Gastroesophageal sphincter (tissue), 3 donors: ENCODE measurements around the gene ZNF385B.

Experiments
- EP300 ChIP-seq: sonication (generic); formaldehyde crosslinking; IDR thresholded peaks from one replicate; pipeline ENCODE4 v1.6.1; 2017; ENCODE audit warnings: antibody characterized with exemption, mild to moderate bottlenecking
- POLR2A ChIP-seq, 2 donors: fragments of 450-650 bp; IDR thresholded peaks; one replicate each; pipeline ENCODE4 v1.6.1; 2017; ENCODE audit warnings: antibody characterized with exemption in 2 of 2, mild to moderate bottlenecking in 2 of 2, moderate library complexity in 1 of 2
- POLR2AphosphoS5 ChIP-seq: sonication (generic); formaldehyde crosslinking; IDR thresholded peaks from one replicate; pipeline ENCODE4 v1.6.1; 2017; ENCODE audit warnings: antibody characterized with exemption
- TF ChIP-seq, protein P1 (sequence below), 4 experiments: fragments of 200-600 bp in 2 of 4; fragments of 450-650 bp in 2 of 4; sonication (generic) in 1 of 4; IDR thresholded peaks; one replicate each; pipeline ENCODE4 v1.5.1; 2017 to 2019; ENCODE audit warnings: antibody characterized with exemption in 4 of 4, mild to moderate bottlenecking in 2 of 4, moderate library complexity in 2 of 4

DNA sequence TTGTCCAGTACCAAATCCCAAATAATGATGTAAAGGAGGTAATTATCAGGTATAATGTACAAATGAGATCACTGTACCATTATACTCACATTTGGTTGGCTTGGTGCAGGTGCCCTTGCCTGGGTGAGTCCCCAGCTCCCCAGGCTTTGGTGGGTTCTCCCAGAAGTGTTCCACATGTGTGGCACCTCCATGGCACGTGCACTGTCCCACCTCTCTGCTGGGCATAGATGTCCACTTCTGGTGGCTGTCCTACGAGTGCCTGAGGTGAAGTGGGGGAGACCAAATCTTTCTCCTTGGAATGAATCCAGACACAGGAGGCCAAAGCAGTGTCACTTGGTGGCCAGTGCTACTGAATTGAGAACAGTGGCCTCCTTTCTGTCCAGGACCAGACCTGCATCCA, 434.3 kb downstream of the ZNF385B start:
- TF ChIP-seq POLR2AphosphoS5 (no peak), EP300 (no peak), POLR2A (IDR thresholded peaks at IDR 0.05) (no peak)
- TF ChIP-seq, protein P1, sequence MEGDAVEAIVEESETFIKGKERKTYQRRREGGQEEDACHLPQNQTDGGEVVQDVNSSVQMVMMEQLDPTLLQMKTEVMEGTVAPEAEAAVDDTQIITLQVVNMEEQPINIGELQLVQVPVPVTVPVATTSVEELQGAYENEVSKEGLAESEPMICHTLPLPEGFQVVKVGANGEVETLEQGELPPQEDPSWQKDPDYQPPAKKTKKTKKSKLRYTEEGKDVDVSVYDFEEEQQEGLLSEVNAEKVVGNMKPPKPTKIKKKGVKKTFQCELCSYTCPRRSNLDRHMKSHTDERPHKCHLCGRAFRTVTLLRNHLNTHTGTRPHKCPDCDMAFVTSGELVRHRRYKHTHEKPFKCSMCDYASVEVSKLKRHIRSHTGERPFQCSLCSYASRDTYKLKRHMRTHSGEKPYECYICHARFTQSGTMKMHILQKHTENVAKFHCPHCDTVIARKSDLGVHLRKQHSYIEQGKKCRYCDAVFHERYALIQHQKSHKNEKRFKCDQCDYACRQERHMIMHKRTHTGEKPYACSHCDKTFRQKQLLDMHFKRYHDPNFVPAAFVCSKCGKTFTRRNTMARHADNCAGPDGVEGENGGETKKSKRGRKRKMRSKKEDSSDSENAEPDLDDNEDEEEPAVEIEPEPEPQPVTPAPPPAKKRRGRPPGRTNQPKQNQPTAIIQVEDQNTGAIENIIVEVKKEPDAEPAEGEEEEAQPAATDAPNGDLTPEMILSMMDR (IDR thresholded peaks at IDR 0.05) = no peak
